Activated T-cell treated with anti-CD3 and anti-CD28 coated beads, Interleukin-2, amount 50 U/mL, for 4 hours (primary cell): ENCODE results near the gene CCDC102A. TPM values are rescaled to one million over a fixed set of nuclear protein-coding genes. Genes with fewer than 3 reads are reported as not detected.
"Not testable (repeated sequence)": the region's sequence is repeated elsewhere in the genome, so short reads cannot be mapped to it uniquely, and the experiment has no call there.

Experiments used
- ATAC-seq, 2 donors: fragments of 200-7000 bp; cut with Tn5 transposase; one replicate each; pipeline ENCODE4 v1.10.0; 2021
- DNase-seq: peaks from one replicate; pipeline ENCODE4 v3.0.0-alpha.2; 2020
- H3K27me3 Mint-ChIP-seq: one replicate; pipeline ENCODE4 v1.8.0; 2021; ENCODE audit warnings: low read depth, mixed read lengths
- H3K36me3 Mint-ChIP-seq: one replicate; pipeline ENCODE4 v1.8.0; 2022; ENCODE audit warnings: mixed read lengths; ENCODE audit not compliant: insufficient read depth
- H3K4me1 Mint-ChIP-seq: one replicate; pipeline ENCODE4 v1.8.0; 2021; ENCODE audit warnings: low read depth, mixed read lengths
- H3K4me3 Mint-ChIP-seq: one replicate; pipeline ENCODE4 v1.8.0; 2021; ENCODE audit warnings: mild to moderate bottlenecking, moderate library complexity, mixed read lengths
- H3K9me3 Mint-ChIP-seq: one replicate; pipeline ENCODE4 v1.8.0; 2021; ENCODE audit warnings: mixed read lengths
- total RNA-seq, 3 donors: library from RNA; stranded (reverse); gene quantifications; one replicate each; pipeline ENCODE4 v1.2.1, GENCODE V29; 2021

Gene CCDC102A
- total RNA-seq, 3 donors from 2014 or later, result 4.6 to 8.9 (median 6.9) TPM

GRCh38 chr16:57570301-57571070, 34.1 kb upstream of the CCDC102A start:
- H3K4me1 Mint-ChIP-seq, result peaks cover 3% of the 10 kb centered on the region
- no peak overlapping the region for H3K4me3 Mint-ChIP-seq
- ATAC-seq, result no peak
- no peak for DNase-seq
- H3K36me3 Mint-ChIP-seq, result peaks cover 7% of the 10 kb centered on the region
- no peaks in the 10 kb centered on the region for H3K27me3 Mint-ChIP-seq
- H3K9me3 Mint-ChIP-seq, result no peaks in the 10 kb centered on the region

GRCh38 chr16:57569306-57569946, 33.1 kb upstream of the CCDC102A start:
- H3K4me1 Mint-ChIP-seq, result peaks cover 3% of the 10 kb centered on the region
- no peak for DNase-seq
- H3K4me3 Mint-ChIP-seq, result no peak overlapping the region
- ATAC-seq, result no peak
- no peaks in the 10 kb centered on the region for H3K9me3 Mint-ChIP-seq
- peaks cover 7% of the 10 kb centered on the region for H3K36me3 Mint-ChIP-seq
- H3K27me3 Mint-ChIP-seq, result no peaks in the 10 kb centered on the region

- not testable (repeated sequence) for H3K4me1 Mint-ChIP-seq, H3K36me3 Mint-ChIP-seq, DNase-seq, ATAC-seq, H3K27me3 Mint-ChIP-seq, H3K9me3 Mint-ChIP-seq, H3K4me3 Mint-ChIP-seq
These were observed 32.4 kb upstream of the CCDC102A start for GRCh38 chr16:57568772-57569171.

GRCh38 chr16:57568173-57568678, 31.9 kb upstream of the CCDC102A start:
- Mint-ChIP-seq H3K27me3 (no peaks in the 10 kb centered on the region), H3K4me3 (no peak overlapping the region), H3K36me3 (peaks cover 7% of the 10 kb centered on the region), H3K4me1 (peaks cover under 1% of the 10 kb centered on the region), H3K9me3 (no peaks in the 10 kb centered on the region)
- ATAC-seq (no peak), DNase-seq (no peak)

- Mint-ChIP-seq H3K27me3 (no peaks in the 10 kb centered on the region), H3K9me3 (no peaks in the 10 kb centered on the region), H3K36me3 (peaks cover 7% of the 10 kb centered on the region), H3K4me1 (no peaks in the 10 kb centered on the region), H3K4me3 (no peak overlapping the region)
- ATAC-seq (no peak), DNase-seq (no peak)
These were observed 31.3 kb upstream of the CCDC102A start for GRCh38 chr16:57567691-57568090.

GRCh38 chr16:57566436-57566835, 30.1 kb upstream of the CCDC102A start:
- Mint-ChIP-seq H3K9me3 (peaks cover under 1% of the 10 kb centered on the region), H3K27me3 (no peaks in the 10 kb centered on the region), H3K4me3 (no peak overlapping the region), H3K36me3 (peaks cover 10% of the 10 kb centered on the region), H3K4me1 (no peaks in the 10 kb centered on the region)
- no peak for DNase-seq
- no peak for ATAC-seq

GRCh38 chr16:57565461-57565860, 29.1 kb upstream of the CCDC102A start:
- Mint-ChIP-seq H3K36me3 (peaks cover 15% of the 10 kb centered on the region), H3K27me3 (peaks cover 2% of the 10 kb centered on the region), H3K9me3 (peaks cover 7% of the 10 kb centered on the region), H3K4me1 (no peaks in the 10 kb centered on the region), H3K4me3 (no peak overlapping the region)
- no peak for DNase-seq
- ATAC-seq, result no peak

GRCh38 chr16:57564571-57565270, 28.4 kb upstream of the CCDC102A start:
- H3K4me3 Mint-ChIP-seq, result no peak overlapping the region
- H3K9me3 Mint-ChIP-seq, result peaks cover 11% of the 10 kb centered on the region
- H3K36me3 Mint-ChIP-seq, result peaks cover 18% of the 10 kb centered on the region
- H3K27me3 Mint-ChIP-seq, result peaks cover 2% of the 10 kb centered on the region
- DNase-seq (no peak), ATAC-seq (no peak)
- no peaks in the 10 kb centered on the region for H3K4me1 Mint-ChIP-seq

GRCh38 chr16:57563761-57564160, 27.4 kb upstream of the CCDC102A start:
- H3K36me3 Mint-ChIP-seq, result peaks cover 12% of the 10 kb centered on the region
- no peak for DNase-seq
- H3K4me1 Mint-ChIP-seq, result no peaks in the 10 kb centered on the region
- peaks cover 2% of the 10 kb centered on the region for H3K27me3 Mint-ChIP-seq
- H3K4me3 Mint-ChIP-seq, result no peak overlapping the region
- peaks cover 11% of the 10 kb centered on the region for H3K9me3 Mint-ChIP-seq
- no peak for ATAC-seq

- H3K36me3 Mint-ChIP-seq, result peaks cover 12% of the 10 kb centered on the region
- ATAC-seq (no peak), DNase-seq (no peak)
- peaks cover 2% of the 10 kb centered on the region for H3K27me3 Mint-ChIP-seq
- H3K4me1 Mint-ChIP-seq, result no peaks in the 10 kb centered on the region
- H3K4me3 Mint-ChIP-seq, result no peak overlapping the region
- peaks cover 11% of the 10 kb centered on the region for H3K9me3 Mint-ChIP-seq
These were observed 27.0 kb upstream of the CCDC102A start for GRCh38 chr16:57563487-57563750.

GRCh38 chr16:57562669-57563486, 26.5 kb upstream of the CCDC102A start:
- Mint-ChIP-seq H3K36me3 (peaks cover 12% of the 10 kb centered on the region), H3K9me3 (peaks cover 11% of the 10 kb centered on the region), H3K4me1 (no peaks in the 10 kb centered on the region), H3K4me3 (no peak overlapping the region), H3K27me3 (peaks cover 2% of the 10 kb centered on the region)
- ATAC-seq (no peak), DNase-seq (no peak)

- DNase-seq, result no peak
- Mint-ChIP-seq H3K9me3 (peaks cover 11% of the 10 kb centered on the region), H3K36me3 (peaks cover 12% of the 10 kb centered on the region), H3K27me3 (peaks cover 2% of the 10 kb centered on the region), H3K4me1 (peaks cover 5% of the 10 kb centered on the region), H3K4me3 (no peak overlapping the region)
- no peak for ATAC-seq
These were observed 25.7 kb upstream of the CCDC102A start for GRCh38 chr16:57562066-57562465.

- Mint-ChIP-seq H3K36me3 (peaks cover 12% of the 10 kb centered on the region), H3K4me3 (no peak overlapping the region), H3K27me3 (peaks cover 2% of the 10 kb centered on the region), H3K9me3 (peaks cover 16% of the 10 kb centered on the region), H3K4me1 (peaks cover 13% of the 10 kb centered on the region)
- no peak for ATAC-seq
- DNase-seq, result no peak
These were observed 22.9 kb upstream of the CCDC102A start for GRCh38 chr16:57559072-57559790.
